ENCODE results near the gene UBE3C.

GRCh38 chr7:157117796-157118195, 20.9 kb upstream of the UBE3C start:
- TF ChIP-seq CTCF (IDR thresholded peaks at IDR 0.05; ENCODE audit: low read depth, low read length, poor library complexity, severe bottlenecking) (no peak), EZH2phosphoT487 (IDR thresholded peaks at IDR 0.05; ENCODE audit: borderline replicate concordance, low read length) (no peak)

Data from DOHH2 (cell line).